Esophagus muscularis mucosa (tissue), 4 donors: Measurements from ENCODE around the gene ENOPH1. TPM values are rescaled to one million over a fixed set of nuclear protein-coding genes. Genes with fewer than 3 reads are reported as not detected.
"Not testable (repeated sequence)": the region's sequence is repeated elsewhere in the genome, so short reads cannot be mapped to it uniquely, and the experiment has no call there.

Source experiments
- DNase-seq: peaks from one replicate; pipeline ENCODE4 v3.0.0-alpha.2; 2017; ENCODE audit errors: extremely low spot score
- H3K27ac ChIP-seq, 4 donors: fragments of 200-600 bp; sonication (generic); replicated peaks in 1 of 4; 1 replicate in 3 of 4; 2 replicates in 1 of 4; pipeline ENCODE4 v1.5.1; 2016 to 2019; ENCODE audit warnings: mild to moderate bottlenecking in 1 of 4
- H3K27me3 ChIP-seq, 4 donors: fragments of 200-600 bp; sonication (generic); one replicate each; pipeline versions ENCODE4 v1.5.1 to v1.6.0; 2016 to 2019
- H3K36me3 ChIP-seq, 4 donors: fragments of 200-600 bp; sonication (generic); one replicate each; pipeline ENCODE4 v1.5.1; 2016 to 2019
- H3K4me1 ChIP-seq, 4 donors: fragments of 200-600 bp; sonication (generic); one replicate each; pipeline ENCODE4 v1.5.1; 2016 to 2019
- H3K4me3 ChIP-seq, 4 donors: fragments of 200-600 bp; sonication (generic); 1 replicate in 2 of 4; 2 replicates in 2 of 4; pipeline ENCODE4 v1.5.1; 2016 to 2019; ENCODE audit warnings: mild to moderate bottlenecking in 4 of 4, moderate library complexity in 1 of 4
- H3K9me3 ChIP-seq, 4 donors: fragments of 200-600 bp; sonication (generic); 1 replicate in 3 of 4; 2 replicates in 1 of 4; pipeline ENCODE4 v1.5.1; 2016 to 2019
- CTCF ChIP-seq, 3 experiments: fragments of 200-600 bp in 2 of 3; fragments of 450-650 bp in 1 of 3; sonication (generic) in 2 of 3; IDR thresholded peaks; one replicate each; pipeline ENCODE4 v1.5.1; 2017 to 2019; ENCODE audit warnings: antibody characterized with exemption in 3 of 3, mild to moderate bottlenecking in 2 of 3, moderate library complexity in 1 of 3
- EP300 ChIP-seq: sonication (generic); formaldehyde crosslinking; IDR thresholded peaks from one replicate; pipeline ENCODE4 v1.6.1; 2017; ENCODE audit warnings: antibody characterized with exemption
- POLR2A ChIP-seq: fragments of 450-650 bp; IDR thresholded peaks from one replicate; pipeline ENCODE4 v1.6.1; 2017; ENCODE audit warnings: antibody characterized with exemption, moderate library complexity, mild to moderate bottlenecking, low read depth
- POLR2AphosphoS5 ChIP-seq, 2 donors: sonication (generic); formaldehyde crosslinking; IDR thresholded peaks; one replicate each; pipeline ENCODE4 v1.6.1; 2017; ENCODE audit warnings: antibody characterized with exemption in 2 of 2
- WGBS: methylation state at CpG from one replicate; pipeline ENCODE4 v1.1.5; 2018; 5-methylcytosine and 5-hydroxymethylcytosine counted together
- intact Hi-C: fragments of 100-400 bp; cut with DNase I; formaldehyde crosslinking; loops from one replicate; pipeline ENCODE4 v1.15.1; 2023
- total RNA-seq, 4 donors: library from RNA; depleted of rRNA; stranded (reverse); fragments of >200 nt; gene quantifications; one replicate each; pipeline versions ENCODE4 v1.1.0 to v1.2.1, GENCODE V29; 2016

Gene ENOPH1
- total RNA-seq, 4 donors from 2014 or later: 17.4 to 26.4 (median 22.4) TPM

GRCh38 chr4:82467471-82467870 lies 37.1 kb downstream of the ENOPH1 start:
- no peaks in the 10 kb centered on the region for H3K9me3 ChIP-seq
- TF ChIP-seq POLR2AphosphoS5 (IDR thresholded peaks at IDR 0.05) (no peak), EP300 (no peak), CTCF (IDR thresholded peaks at IDR 0.05) (no peak), POLR2A (no peak)
- 60% methylated on average over 3 of the region's 3 CpGs for WGBS
- intact Hi-C loops: loop anchor here (10.0 kb wide), 1 partner anchor 267 kb away; no protein-coding TSS in a partner anchor
- peaks cover 0 to 13% (median 8%) of the 10 kb centered on the region in 4 donors for H3K4me1 ChIP-seq
- DNase-seq: no peak
- no peaks in the 10 kb centered on the region for H3K36me3 ChIP-seq
- no peaks in the 10 kb centered on the region for H3K27me3 ChIP-seq
- H3K27ac ChIP-seq: no peak overlapping the region
- no peak overlapping the region for H3K4me3 ChIP-seq

- Histone ChIP-seq H3K36me3 (no peaks in the 10 kb centered on the region), H3K27ac (no peak overlapping the region), H3K4me3 (no peak overlapping the region), H3K4me1 (no peaks in the 10 kb centered on the region), H3K27me3 (no peaks in the 10 kb centered on the region), H3K9me3 (no peaks in the 10 kb centered on the region)
- 88% methylated on average over 2 of the region's 2 CpGs for WGBS
- intact Hi-C loops: loop anchor here (10.0 kb wide), 1 partner anchor 265 kb away; no protein-coding TSS in a partner anchor
- peak; percentile 78 for DNase-seq
- no peak for TF ChIP-seq POLR2AphosphoS5 (IDR thresholded peaks at IDR 0.05)
- TF ChIP-seq POLR2A: no peak
- TF ChIP-seq EP300: no peak
These were observed 39.5 kb downstream of the ENOPH1 start for GRCh38 chr4:82469791-82470345.

GRCh38 chr4:82473080-82473479 lies 42.7 kb downstream of the ENOPH1 start:
- H3K27ac ChIP-seq, H3K4me3 ChIP-seq, intact Hi-C loops, H3K27me3 ChIP-seq, H3K36me3 ChIP-seq, H3K4me1 ChIP-seq, DNase-seq, H3K9me3 ChIP-seq: not testable (repeated sequence)
- 66% methylated on average over 5 of the region's 5 CpGs for WGBS

GRCh38 chr4:82473621-82474164 lies 43.3 kb downstream of the ENOPH1 start:
- Histone ChIP-seq H3K27me3 (no peaks in the 10 kb centered on the region), H3K36me3 (no peaks in the 10 kb centered on the region), H3K4me3 (no peak overlapping the region), H3K9me3 (no peaks in the 10 kb centered on the region), H3K4me1 (no peaks in the 10 kb centered on the region), H3K27ac (no peak overlapping the region)
- intact Hi-C loops: no loop called here
- no peak for TF ChIP-seq POLR2AphosphoS5 (IDR thresholded peaks at IDR 0.05)
- WGBS: 96% methylated on average over 14 of the region's 15 CpGs
- peak; percentile 57 for DNase-seq

GRCh38 chr4:82475931-82476330 lies 45.5 kb downstream of the ENOPH1 start:
- H3K27ac ChIP-seq, H3K36me3 ChIP-seq, H3K4me1 ChIP-seq, H3K9me3 ChIP-seq, H3K4me3 ChIP-seq, intact Hi-C loops, DNase-seq, H3K27me3 ChIP-seq: not testable (repeated sequence)
- 91% methylated on average over 7 of the region's 7 CpGs for WGBS

- H3K4me1 ChIP-seq, H3K9me3 ChIP-seq, H3K36me3 ChIP-seq, H3K27ac ChIP-seq, intact Hi-C loops, H3K4me3 ChIP-seq, H3K27me3 ChIP-seq: not testable (repeated sequence)
- peak; percentile 62 for DNase-seq
- WGBS: 93% methylated on average over 8 of the region's 9 CpGs
These were observed 47.1 kb downstream of the ENOPH1 start for GRCh38 chr4:82477469-82477868.

GRCh38 chr4:82479562-82479961 lies 49.2 kb downstream of the ENOPH1 start:
- no peaks in the 10 kb centered on the region for H3K27me3 ChIP-seq
- H3K27ac ChIP-seq: no peak overlapping the region
- TF ChIP-seq POLR2AphosphoS5 (IDR thresholded peaks at IDR 0.05): no peak
- no peak for TF ChIP-seq EP300
- TF ChIP-seq POLR2A: no peak
- TF ChIP-seq CTCF (IDR thresholded peaks at IDR 0.05): no peak
- H3K9me3 ChIP-seq: no peaks in the 10 kb centered on the region
- no peaks in the 10 kb centered on the region for H3K36me3 ChIP-seq
- H3K4me3 ChIP-seq: no peak overlapping the region
- DNase-seq: peak; percentile 31
- intact Hi-C loops: no loop called here
- H3K4me1 ChIP-seq: no peaks in the 10 kb centered on the region
- WGBS: 94% methylated on average over 14 of the region's 14 CpGs
